ENCODE measurements around the gene GSK3B.

- TF ChIP-seq EZH2phosphoT487 (IDR thresholded peaks at IDR 0.05; ENCODE audit: low read depth, severe bottlenecking, unreplicated experiment), result no peak
- no peak for TF ChIP-seq CTCF (IDR thresholded peaks at IDR 0.05; ENCODE audit: poor library complexity)
Observed at GRCh38 chr3:119795849-119796248, 298.4 kb downstream of the GSK3B start.

Measured in hepatocyte (in vitro differentiated cells).